Smooth muscle cell (in vitro differentiated cells): ENCODE data around the gene SLC13A3. TPM values are rescaled to one million over a fixed set of nuclear protein-coding genes. Genes with fewer than 3 reads are reported as not detected.

Experiments used
- DNase-seq: peaks from one replicate; lab custom pipeline; 2025; ENCODE audit not compliant: unreplicated experiment; lab: John Stamatoyannopoulos, UW
- H2AFZ ChIP-seq: fragments of 200-600 bp; sonication (generic); 2 replicates; pipeline ENCODE4 v1.6.0; 2016; ENCODE audit warnings: antibody characterized with exemption, low read depth, mild to moderate bottlenecking
- H3F3A ChIP-seq: fragments of 200-600 bp; sonication (generic); 2 replicates; pipeline ENCODE4 v1.6.0; 2017; ENCODE audit warnings: antibody characterized with exemption, low read depth
- H3K27ac ChIP-seq: fragments of 200-600 bp; sonication (generic); 2 replicates; pipeline ENCODE4 v1.5.1; 2016; ENCODE audit warnings: low read depth, mild to moderate bottlenecking
- H3K27me3 ChIP-seq: fragments of 200-600 bp; sonication (generic); 2 replicates; pipeline ENCODE4 v1.6.1; 2016; ENCODE audit warnings: low read depth, mild to moderate bottlenecking
- H3K36me3 ChIP-seq: fragments of 200-600 bp; sonication (generic); 2 replicates; pipeline ENCODE4 v1.5.1; 2016; ENCODE audit warnings: low read depth
- H3K4me1 ChIP-seq: fragments of 200-600 bp; sonication (generic); 2 replicates; pipeline ENCODE4 v1.5.1; 2016; ENCODE audit warnings: low read depth
- H3K4me2 ChIP-seq: fragments of 200-600 bp; sonication (generic); 2 replicates; pipeline ENCODE4 v1.6.0; 2016; ENCODE audit warnings: mild to moderate bottlenecking
- H3K4me3 ChIP-seq: fragments of 200-600 bp; sonication (generic); 2 replicates; pipeline ENCODE4 v1.5.1; 2016; ENCODE audit warnings: mild to moderate bottlenecking
- H3K79me2 ChIP-seq: fragments of 200-600 bp; sonication (generic); 2 replicates; pipeline ENCODE4 v1.6.0; 2016; ENCODE audit warnings: low read depth, mild to moderate bottlenecking
- H3K9ac ChIP-seq: fragments of 200-600 bp; sonication (generic); 2 replicates; pipeline ENCODE4 v1.6.0; 2016; ENCODE audit warnings: low read depth
- H3K9me3 ChIP-seq: fragments of 200-600 bp; sonication (generic); replicated peaks from 2 replicates; pipeline ENCODE4 v1.5.1; 2016; ENCODE audit warnings: low read depth
- H4K20me1 ChIP-seq: fragments of 200-600 bp; sonication (generic); 2 replicates; pipeline ENCODE4 v1.6.0; 2016; ENCODE audit warnings: low read depth
- CTCF ChIP-seq: fragments of 200-600 bp; sonication (generic); IDR thresholded peaks from 2 replicates; pipeline ENCODE4 v1.5.1; 2017; ENCODE audit warnings: borderline replicate concordance, mild to moderate bottlenecking, antibody characterized with exemption; ENCODE audit not compliant: insufficient read depth, poor library complexity, severe bottlenecking
- WGBS: methylation state at CpG from one replicate; pipeline ENCODE4 v1.1.7; 2016; ENCODE audit warnings: low lambda C conversion rate; 5-methylcytosine and 5-hydroxymethylcytosine counted together
- polyA plus RNA-seq: library from polyadenylated mRNA; unstranded; fragments of >200 nt; fragmentation: Nextera tagmentation; extraction: Ambion mirVana; gene quantifications from 2 replicates; pipeline ENCODE4 v1.2.1, GENCODE V29; 2016
- total RNA-seq: library from RNA; depleted of rRNA; stranded (reverse); fragments of >200 nt; gene quantifications from 2 replicates; pipeline ENCODE4 v1.2.3, GENCODE V29; 2014

Gene SLC13A3
- total and polyA plus RNA-seq, 2 experiments from 2014 or later: 6.4 to 7.7 TPM

GRCh38 chr20:46689082-46689753, 38.0 kb upstream of the SLC13A3 start, which contains the start of gene TP53RK:
TP53RK (minus strand) TSS chr20:46689444; CDS start chr20:46689414, 30 bp downstream.
- Histone ChIP-seq H3K4me3 (peak within 1 kb of the TSS; percentile 76), H3K4me1 (peaks cover 19% of the 10 kb centered on the region), H3K36me3 (no peaks in the 10 kb centered on the region), H3K4me2 (peak within 1 kb of the TSS; percentile 93), H3K27me3 (no peaks in the 10 kb centered on the region), H3K9ac (peak within 1 kb of the TSS; percentile 95), H3K27ac (peak within 1 kb of the TSS; percentile 94), H3F3A (peaks cover 16% of the 10 kb centered on the region), H3K9me3 (no peaks in the 10 kb centered on the region), H3K79me2 (peaks cover 42% of the 10 kb centered on the region), H2AFZ (peak within 1 kb of the TSS; percentile 54), H4K20me1 (peaks cover 17% of the 10 kb centered on the region)
- WGBS: under 1% methylated on average over 54 of the region's 71 CpGs
- DNase-seq: peak; percentile 79
- no peak for TF ChIP-seq CTCF

- H3K9me3 ChIP-seq: no peaks in the 10 kb centered on the region
- peaks cover 20% of the 10 kb centered on the region for H3F3A ChIP-seq
- peaks cover 23% of the 10 kb centered on the region for H3K4me1 ChIP-seq
- peaks cover 17% of the 10 kb centered on the region for H4K20me1 ChIP-seq
- peaks cover 45% of the 10 kb centered on the region for H3K79me2 ChIP-seq
- no peaks in the 10 kb centered on the region for H3K36me3 ChIP-seq
- no peak for TF ChIP-seq CTCF
- H2AFZ ChIP-seq: peak overlapping the region; percentile 54
- H3K4me3 ChIP-seq: peak overlapping the region; percentile 76
- no peaks in the 10 kb centered on the region for H3K27me3 ChIP-seq
- H3K27ac ChIP-seq: peak overlapping the region; percentile 94
- peak overlapping the region; percentile 95 for H3K9ac ChIP-seq
- peak overlapping the region; percentile 93 for H3K4me2 ChIP-seq
- no peak for DNase-seq
- 14% methylated on average over 20 of the region's 20 CpGs for WGBS
Measured at GRCh38 chr20:46688151-46689081, 37.2 kb upstream of the SLC13A3 start.

GRCh38 chr20:46683939-46684750, 32.9 kb upstream of the SLC13A3 start:
- Histone ChIP-seq H4K20me1 (peaks cover 41% of the 10 kb centered on the region), H3K79me2 (peaks cover 65% of the 10 kb centered on the region)
- no peak for DNase-seq

More at GRCh38 chr20:46683939-46684750, 32.9 kb upstream of the SLC13A3 start:
- peaks cover 36% of the 10 kb centered on the region for H3K4me1 ChIP-seq
- H3F3A ChIP-seq: peaks cover 20% of the 10 kb centered on the region
- H3K4me2 ChIP-seq: peak overlapping the region; percentile 83
- no peaks in the 10 kb centered on the region for H3K9me3 ChIP-seq
- no peak for TF ChIP-seq CTCF
- peak overlapping the region; percentile 53 for H3K4me3 ChIP-seq
- H3K27me3 ChIP-seq: no peaks in the 10 kb centered on the region
- no peaks in the 10 kb centered on the region for H3K36me3 ChIP-seq
- peak overlapping the region; percentile 80 for H3K9ac ChIP-seq
- H2AFZ ChIP-seq: peak overlapping the region; percentile 25
- H3K27ac ChIP-seq: peak overlapping the region; percentile 93
- 11% methylated on average over 23 of the region's 23 CpGs for WGBS
